Measurements from ENCODE around the gene IFNL2. TPM values are rescaled to one million over a fixed set of nuclear protein-coding genes. Genes with fewer than 3 reads are reported as not detected.

Gene IFNL2
- total RNA-seq, 2 experiments from 2014 or later, result not detected

GRCh38 chr19:39296055-39296645 is 28.0 kb downstream of the IFNL2 start, which contains the start of gene IFNL1:
Gene IFNL1, plus strand, starts transcription at chr19:39296407. Its CDS starts 15 bp downstream, at chr19:39296422.
- CTCF ChIA-PET, result no interaction called here
- no peaks in the 10 kb centered on the region for H3K36me3 Mint-ChIP-seq (ENCODE audit: low read depth)
- no peak within 1 kb of the TSS for H3K27ac Mint-ChIP-seq
- POLR2A ChIA-PET, result interaction anchor here (0.6 kb wide), 1 partner anchor 486 kb away, joined by 3 read pairs; no protein-coding TSS in a partner anchor
- H3K4me3 Mint-ChIP-seq, result no peak within 1 kb of the TSS
- H3K4me1 Mint-ChIP-seq, result peaks cover 42% of the 10 kb centered on the region
- peaks cover 10% of the 10 kb centered on the region for H3K27me3 Mint-ChIP-seq
- no peak for DNase-seq
- no peaks in the 10 kb centered on the region for H3K9me3 Mint-ChIP-seq

GRCh38 chr19:39296906-39297305 is 28.7 kb downstream of the IFNL2 start:
- Mint-ChIP-seq H3K27me3 (peaks cover 8% of the 10 kb centered on the region), H3K4me3 (no peak overlapping the region), H3K9me3 (no peaks in the 10 kb centered on the region), H3K36me3 (ENCODE audit: low read depth) (no peaks in the 10 kb centered on the region), H3K4me1 (peaks cover 43% of the 10 kb centered on the region), H3K27ac (no peak overlapping the region)
- POLR2A ChIA-PET, result no interaction called here
- no peak for DNase-seq
- CTCF ChIA-PET, result no interaction called here

DNA sequence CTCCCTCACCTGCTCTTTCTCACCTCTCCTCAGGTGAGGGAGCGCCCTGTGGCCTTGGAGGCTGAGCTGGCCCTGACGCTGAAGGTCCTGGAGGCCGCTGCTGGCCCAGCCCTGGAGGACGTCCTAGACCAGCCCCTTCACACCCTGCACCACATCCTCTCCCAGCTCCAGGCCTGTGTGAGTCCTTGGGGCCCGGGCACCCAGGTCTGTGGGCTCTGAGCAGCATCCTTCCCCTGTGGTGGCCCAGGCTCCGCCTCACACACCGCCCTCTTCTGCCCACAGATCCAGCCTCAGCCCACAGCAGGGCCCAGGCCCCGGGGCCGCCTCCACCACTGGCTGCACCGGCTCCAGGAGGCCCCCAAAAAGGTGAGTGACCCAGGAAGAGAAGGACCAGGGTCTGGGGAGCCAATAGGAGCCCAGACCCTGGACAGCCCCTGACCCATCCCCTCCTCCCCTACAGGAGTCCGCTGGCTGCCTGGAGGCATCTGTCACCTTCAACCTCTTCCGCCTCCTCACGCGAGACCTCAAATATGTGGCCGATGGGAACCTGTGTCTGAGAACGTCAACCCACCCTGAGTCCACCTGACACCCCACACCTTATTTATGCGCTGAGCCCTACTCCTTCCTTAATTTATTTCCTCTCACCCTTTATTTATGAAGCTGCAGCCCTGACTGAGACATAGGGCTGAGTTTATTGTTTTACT is 29.9 kb downstream of the IFNL2 start:
- Mint-ChIP-seq H3K27me3 (peaks cover 8% of the 10 kb centered on the region), H3K27ac (peak overlapping the region; percentile 86), H3K4me1 (peaks cover 43% of the 10 kb centered on the region), H3K9me3 (no peaks in the 10 kb centered on the region), H3K4me3 (peak overlapping the region; percentile 65), H3K36me3 (ENCODE audit: low read depth) (no peaks in the 10 kb centered on the region)
- ChIA-PET CTCF (no interaction called here), POLR2A (interaction anchor here (1.1 to 1.4 kb wide), 3 partner anchors 37 to 137 kb away, joined by 4 to 5 read pairs (median 4); partner anchors contain the start of genes GMFG and RPS16)
- peak; percentile 89 for DNase-seq

DNA sequence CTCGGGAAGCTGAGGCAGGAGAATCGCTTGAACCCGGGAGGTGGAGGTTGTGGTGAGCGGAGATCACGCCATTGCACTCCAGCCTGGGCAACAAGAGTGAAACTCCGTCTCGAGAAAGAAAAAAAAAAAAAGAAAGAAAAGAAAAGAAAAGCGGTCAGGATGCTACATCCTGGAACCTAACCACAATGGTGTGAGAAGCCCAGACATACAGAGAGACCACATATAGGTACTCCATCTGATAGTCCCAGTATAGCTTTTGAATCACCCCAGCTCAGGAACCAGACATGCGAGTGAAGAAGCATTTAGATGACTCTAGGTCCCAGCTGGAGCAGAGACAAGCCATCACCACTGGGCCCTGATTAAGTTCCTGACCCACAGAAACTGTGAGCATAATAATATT is 31.2 kb downstream of the IFNL2 start:
- H3K9me3 Mint-ChIP-seq, result no peaks in the 10 kb centered on the region
- H3K36me3 Mint-ChIP-seq (ENCODE audit: low read depth), result no peaks in the 10 kb centered on the region
- H3K4me1 Mint-ChIP-seq, result peaks cover 43% of the 10 kb centered on the region
- DNase-seq, result peak; percentile 43
- CTCF ChIA-PET, result interaction anchor here (0.6 to 1.4 kb wide), 2 partner anchors 37 to 177 kb away, joined by 4 read pairs; partner anchors contain the start of gene GMFG
- peaks cover 10% of the 10 kb centered on the region for H3K27me3 Mint-ChIP-seq
- peak overlapping the region; percentile 67 for H3K27ac Mint-ChIP-seq
- POLR2A ChIA-PET, result interaction anchor here (1.0 to 1.4 kb wide), 2 partner anchors 38 to 136 kb away, joined by 3 to 4 read pairs; partner anchors contain the start of gene RPS16
- peak overlapping the region; percentile 8 for H3K4me3 Mint-ChIP-seq

DNA sequence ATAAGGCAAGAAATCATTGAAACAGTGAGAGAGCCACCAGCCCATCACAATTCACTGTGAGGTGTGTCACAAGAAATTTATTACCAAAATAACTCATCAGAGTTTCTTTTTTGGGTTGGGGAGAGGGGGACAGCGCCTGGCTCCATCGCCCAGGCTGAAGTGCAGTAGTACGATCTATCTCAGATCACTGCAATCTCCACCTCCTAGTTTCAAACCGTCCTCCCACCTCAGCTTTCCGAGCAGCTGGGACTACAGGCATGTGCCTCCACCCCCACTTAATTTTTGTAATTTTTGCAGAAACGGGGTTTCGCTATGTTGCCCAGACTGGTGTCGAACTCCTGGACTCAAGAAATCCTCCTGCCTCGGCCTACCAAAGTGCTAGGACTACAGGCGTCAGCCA is 31.6 kb downstream of the IFNL2 start:
- Mint-ChIP-seq H3K9me3 (no peaks in the 10 kb centered on the region), H3K27ac (peak overlapping the region; percentile 67), H3K4me3 (peak overlapping the region; percentile 8), H3K36me3 (ENCODE audit: low read depth) (no peaks in the 10 kb centered on the region), H3K4me1 (peaks cover 43% of the 10 kb centered on the region), H3K27me3 (peaks cover 11% of the 10 kb centered on the region)
- no peak for DNase-seq
- POLR2A ChIA-PET, result interaction anchor here (1.0 kb wide), 1 partner anchor 38 kb away, joined by 3 read pairs; no protein-coding TSS in a partner anchor
- CTCF ChIA-PET, result interaction anchor here (0.6 to 1.4 kb wide), 2 partner anchors 36 to 177 kb away, joined by 4 read pairs; partner anchors contain the start of gene GMFG

DNA sequence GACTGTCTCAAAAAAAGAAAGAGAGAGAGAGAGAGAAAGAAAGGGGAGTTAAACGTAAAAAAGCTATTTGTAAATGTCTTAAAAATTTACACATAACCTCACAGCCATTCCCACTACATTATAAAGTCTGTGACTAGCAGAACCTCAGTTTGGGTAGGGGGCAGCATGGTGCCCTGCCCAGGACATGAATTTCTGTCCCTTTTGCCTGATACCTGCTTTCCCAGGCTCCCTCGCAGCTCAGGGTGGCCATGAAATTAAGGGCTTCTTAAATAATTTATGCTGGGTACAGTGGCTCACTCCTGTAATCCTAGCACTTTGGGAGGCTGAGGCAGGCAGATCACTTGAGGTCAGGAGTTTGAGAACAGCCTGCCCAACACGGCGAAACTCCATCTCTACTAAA is 32.8 kb downstream of the IFNL2 start:
- ChIA-PET POLR2A (no interaction called here), CTCF (no interaction called here)
- no peaks in the 10 kb centered on the region for H3K36me3 Mint-ChIP-seq (ENCODE audit: low read depth)
- no peaks in the 10 kb centered on the region for H3K9me3 Mint-ChIP-seq
- no peak overlapping the region for H3K27ac Mint-ChIP-seq
- H3K4me3 Mint-ChIP-seq, result no peak overlapping the region
- H3K27me3 Mint-ChIP-seq, result peaks cover 10% of the 10 kb centered on the region
- no peak for DNase-seq
- H3K4me1 Mint-ChIP-seq, result peaks cover 40% of the 10 kb centered on the region

DNA sequence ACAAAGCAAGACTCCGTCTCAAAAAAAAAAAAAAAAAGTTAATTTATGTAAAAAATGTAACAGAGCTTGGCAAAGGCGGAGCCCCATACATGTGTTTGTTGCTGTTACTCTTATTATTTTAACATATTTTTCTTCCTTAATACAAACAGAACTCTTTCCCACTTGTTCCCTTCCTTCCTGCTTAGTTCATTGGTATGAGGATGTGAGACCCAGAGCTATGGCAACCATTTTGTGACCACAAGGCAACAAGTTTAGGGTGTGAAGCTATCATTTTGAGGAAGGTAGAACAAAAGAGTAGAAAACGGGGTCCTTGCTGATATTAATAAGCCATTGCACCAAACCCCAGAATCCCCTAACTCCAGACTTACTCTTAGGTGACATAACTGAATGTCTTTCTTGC is 33.4 kb downstream of the IFNL2 start:
- Mint-ChIP-seq H3K36me3 (ENCODE audit: low read depth) (peaks cover 3% of the 10 kb centered on the region), H3K27ac (no peak overlapping the region), H3K4me3 (no peak overlapping the region), H3K27me3 (peaks cover 10% of the 10 kb centered on the region), H3K9me3 (no peaks in the 10 kb centered on the region), H3K4me1 (peaks cover 36% of the 10 kb centered on the region)
- CTCF ChIA-PET, result no interaction called here
- POLR2A ChIA-PET, result no interaction called here
- DNase-seq, result no peak

- POLR2A ChIA-PET, result no interaction called here
- H3K9me3 Mint-ChIP-seq, result no peaks in the 10 kb centered on the region
- no peak for DNase-seq
- H3K4me3 Mint-ChIP-seq, result no peak overlapping the region
- H3K27me3 Mint-ChIP-seq, result peaks cover 10% of the 10 kb centered on the region
- peaks cover 8% of the 10 kb centered on the region for H3K36me3 Mint-ChIP-seq (ENCODE audit: low read depth)
- CTCF ChIA-PET, result no interaction called here
- no peak overlapping the region for H3K27ac Mint-ChIP-seq
- peaks cover 18% of the 10 kb centered on the region for H3K4me1 Mint-ChIP-seq
These were observed 35.4 kb downstream of the IFNL2 start for GRCh38 chr19:39303373-39304184.

DNA sequence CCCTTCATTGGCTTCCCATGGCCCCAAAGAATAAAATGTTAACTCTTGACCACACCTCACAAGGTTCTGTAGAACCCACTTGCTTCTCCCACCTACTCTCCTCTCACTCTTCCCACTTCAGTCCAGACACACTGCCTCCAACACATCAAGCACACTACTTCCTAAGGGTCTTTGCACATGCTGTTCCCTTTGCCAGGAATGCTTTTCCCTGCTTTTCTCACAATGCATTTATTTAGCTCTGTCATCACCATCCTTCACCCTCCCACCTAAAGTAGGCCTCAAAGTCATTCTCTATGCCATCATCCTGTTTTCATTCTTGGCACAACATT is 36.0 kb downstream of the IFNL2 start:
- Mint-ChIP-seq H3K4me3 (no peak overlapping the region), H3K4me1 (peaks cover 14% of the 10 kb centered on the region), H3K36me3 (ENCODE audit: low read depth) (peaks cover 13% of the 10 kb centered on the region), H3K27me3 (peaks cover 10% of the 10 kb centered on the region), H3K9me3 (no peaks in the 10 kb centered on the region), H3K27ac (no peak overlapping the region)
- CTCF ChIA-PET, result no interaction called here
- no peak for DNase-seq
- POLR2A ChIA-PET, result no interaction called here

GRCh38 chr19:39304701-39305571 is 36.7 kb downstream of the IFNL2 start:
- Mint-ChIP-seq H3K27me3 (peaks cover 10% of the 10 kb centered on the region), H3K4me3 (no peak overlapping the region), H3K36me3 (ENCODE audit: low read depth) (peaks cover 13% of the 10 kb centered on the region), H3K4me1 (peaks cover 6% of the 10 kb centered on the region), H3K9me3 (no peaks in the 10 kb centered on the region), H3K27ac (no peak overlapping the region)
- no peak for DNase-seq
- ChIA-PET POLR2A (no interaction called here), CTCF (interaction anchor here (0.5 to 1.5 kb wide), 2 partner anchors 23 to 638 kb away, joined by 3 read pairs; no protein-coding TSS in a partner anchor)

DNA sequence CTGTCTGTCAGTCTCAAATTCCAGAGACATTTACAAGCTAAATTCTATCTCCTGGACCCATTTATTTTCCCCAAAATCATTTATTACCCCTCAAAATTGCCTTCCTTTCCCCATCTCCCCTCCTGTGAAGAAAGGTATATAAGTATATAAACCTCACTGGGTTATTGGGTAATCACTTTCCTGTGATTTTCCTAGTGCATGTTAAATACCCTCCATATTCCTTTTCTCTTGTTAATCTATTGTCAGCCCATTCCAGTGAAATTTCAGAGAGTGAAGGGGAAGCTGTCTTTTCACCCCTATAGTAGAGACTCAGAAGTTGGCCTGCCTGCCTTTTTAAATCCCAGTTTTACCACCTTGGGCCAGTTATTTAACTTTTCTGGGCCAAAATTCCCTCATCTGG is 37.9 kb downstream of the IFNL2 start:
- Mint-ChIP-seq H3K4me1 (peaks cover 1% of the 10 kb centered on the region), H3K27me3 (peaks cover 10% of the 10 kb centered on the region), H3K36me3 (ENCODE audit: low read depth) (peaks cover 23% of the 10 kb centered on the region), H3K27ac (no peak overlapping the region), H3K9me3 (no peaks in the 10 kb centered on the region), H3K4me3 (no peak overlapping the region)
- POLR2A ChIA-PET, result no interaction called here
- CTCF ChIA-PET, result interaction anchor here (1.5 kb wide), 1 partner anchor 22 kb away, joined by 3 read pairs; no protein-coding TSS in a partner anchor
- DNase-seq, result no peak

GRCh38 chr19:39307046-39307821 is 39.0 kb downstream of the IFNL2 start:
- Mint-ChIP-seq H3K4me1 (no peaks in the 10 kb centered on the region), H3K4me3 (no peak overlapping the region), H3K36me3 (ENCODE audit: low read depth) (peaks cover 31% of the 10 kb centered on the region), H3K27me3 (peaks cover 8% of the 10 kb centered on the region), H3K9me3 (no peaks in the 10 kb centered on the region), H3K27ac (no peak overlapping the region)
- no peak for DNase-seq
- POLR2A ChIA-PET, result no interaction called here
- CTCF ChIA-PET, result no interaction called here
